PC-3 (cell line): ENCODE data around the gene GATAD2B.

ENCODE experiments used
- EZH2 ChIP-seq: fragments of 300-600 bp; sonication (generic); IDR thresholded peaks from one replicate; pipeline ENCODE4 v1.6.1; 2017; ENCODE audit warnings: antibody characterized with exemption, mild to moderate bottlenecking, low read length; ENCODE audit not compliant: unreplicated experiment
- EZH2phosphoT487 ChIP-seq: fragments of 300-600 bp; sonication (generic); IDR thresholded peaks from 2 replicates; pipeline ENCODE4 v1.6.1; 2018; ENCODE audit warnings: mild to moderate bottlenecking, antibody characterized with exemption, low read length, borderline replicate concordance
- TF ChIP-seq, protein P1 (sequence below): fragments of 300-600 bp; sonication (generic); conservative IDR thresholded peaks from 2 replicates; pipeline ENCODE4 v1.5.1; 2017; ENCODE audit warnings: antibody characterized with exemption, low read depth, mild to moderate bottlenecking, low read length

DNA sequence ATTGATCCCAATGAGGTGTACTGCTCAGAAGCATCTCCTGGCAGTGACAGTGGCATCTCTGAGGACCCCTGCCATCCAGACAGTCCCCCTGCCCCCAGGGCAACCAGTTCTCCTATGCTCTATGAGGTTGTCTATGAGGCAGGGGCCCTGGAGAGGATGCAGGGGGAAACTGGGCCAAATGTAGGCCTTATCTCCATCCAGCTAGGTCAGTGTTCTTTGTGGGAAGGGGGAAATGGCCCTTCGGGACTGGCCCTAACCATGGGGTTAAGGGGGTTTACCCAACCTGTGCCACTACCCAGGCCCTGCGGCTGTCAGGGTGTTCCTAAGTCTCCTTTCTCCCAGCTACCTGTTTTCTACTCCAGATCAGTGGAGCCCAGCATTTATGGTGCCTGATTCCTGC, 46.2 kb upstream of the GATAD2B start:
- TF ChIP-seq, protein P1, sequence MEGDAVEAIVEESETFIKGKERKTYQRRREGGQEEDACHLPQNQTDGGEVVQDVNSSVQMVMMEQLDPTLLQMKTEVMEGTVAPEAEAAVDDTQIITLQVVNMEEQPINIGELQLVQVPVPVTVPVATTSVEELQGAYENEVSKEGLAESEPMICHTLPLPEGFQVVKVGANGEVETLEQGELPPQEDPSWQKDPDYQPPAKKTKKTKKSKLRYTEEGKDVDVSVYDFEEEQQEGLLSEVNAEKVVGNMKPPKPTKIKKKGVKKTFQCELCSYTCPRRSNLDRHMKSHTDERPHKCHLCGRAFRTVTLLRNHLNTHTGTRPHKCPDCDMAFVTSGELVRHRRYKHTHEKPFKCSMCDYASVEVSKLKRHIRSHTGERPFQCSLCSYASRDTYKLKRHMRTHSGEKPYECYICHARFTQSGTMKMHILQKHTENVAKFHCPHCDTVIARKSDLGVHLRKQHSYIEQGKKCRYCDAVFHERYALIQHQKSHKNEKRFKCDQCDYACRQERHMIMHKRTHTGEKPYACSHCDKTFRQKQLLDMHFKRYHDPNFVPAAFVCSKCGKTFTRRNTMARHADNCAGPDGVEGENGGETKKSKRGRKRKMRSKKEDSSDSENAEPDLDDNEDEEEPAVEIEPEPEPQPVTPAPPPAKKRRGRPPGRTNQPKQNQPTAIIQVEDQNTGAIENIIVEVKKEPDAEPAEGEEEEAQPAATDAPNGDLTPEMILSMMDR = no peak
- TF ChIP-seq EZH2 = no peak
- TF ChIP-seq EZH2phosphoT487 = no peak
